Stimulated activated CD4-positive, alpha-beta T cell treated with anti-CD3 and anti-CD28 coated beads, Interleukin-2, amount 100 ng/mL, for 4 hours (primary cell): Measurements from ENCODE around the gene DNALI1.
"Not testable (repeated sequence)": the region's sequence is repeated elsewhere in the genome, so short reads cannot be mapped to it uniquely, and the experiment has no call there.

Source experiments
- DNase-seq: peaks from one replicate; pipeline ENCODE4 v3.0.0-alpha.2; 2020; ENCODE audit warnings: low read depth

DNALI1 gene

GRCh38 chr1:37553927-37554808, 2.6 kb upstream of the DNALI1 start, which contains the start of gene SNIP1:
Gene SNIP1, minus strand, starts transcription at chr1:37554293. Its CDS starts 64 bp downstream, at chr1:37554229.
- peak; percentile 87 for DNase-seq

- DNase-seq: no peak
Measured at GRCh38 chr1:37557402-37557801, 662 bp downstream of the DNALI1 start.

- no peak for DNase-seq
Measured at GRCh38 chr1:37558411-37558810, 1.7 kb downstream of the DNALI1 start.

GRCh38 chr1:37559080-37559479, 2.3 kb downstream of the DNALI1 start:
- DNase-seq: no peak

- not testable (repeated sequence) for DNase-seq
Measured at GRCh38 chr1:37559957-37560379, 3.2 kb downstream of the DNALI1 start.

- DNase-seq: no peak
Measured at GRCh38 chr1:37560401-37561132, 3.8 kb downstream of the DNALI1 start.

- DNase-seq: no peak
Measured at GRCh38 chr1:37561133-37562132, 4.7 kb downstream of the DNALI1 start.

GRCh38 chr1:37562984-37563383, 6.2 kb downstream of the DNALI1 start:
- no peak for DNase-seq

- no peak for DNase-seq
Measured at GRCh38 chr1:37564892-37565291, 8.2 kb downstream of the DNALI1 start.

GRCh38 chr1:37567023-37567422, 10.3 kb downstream of the DNALI1 start:
- DNase-seq: no peak

GRCh38 chr1:37570528-37571334, 14.0 kb downstream of the DNALI1 start:
- DNase-seq: no peak

GRCh38 chr1:37574834-37575480, 18.2 kb downstream of the DNALI1 start:
- no peak for DNase-seq

- no peak for DNase-seq
Measured at GRCh38 chr1:37575692-37576091, 19.0 kb downstream of the DNALI1 start.

GRCh38 chr1:37584544-37584943, 27.8 kb downstream of the DNALI1 start:
- DNase-seq: not testable (repeated sequence)

GRCh38 chr1:37588939-37589338, 32.2 kb downstream of the DNALI1 start:
- no peak for DNase-seq

GRCh38 chr1:37593726-37594125, 37.0 kb downstream of the DNALI1 start:
- no peak for DNase-seq

GRCh38 chr1:37595440-37596181, 38.9 kb downstream of the DNALI1 start, which contains the start of gene GNL2:
Gene GNL2, minus strand, starts transcription at chr1:37595937. Its CDS starts 115 bp downstream, at chr1:37595822.
- peak; percentile 93 for DNase-seq

GRCh38 chr1:37596182-37596667, 39.5 kb downstream of the DNALI1 start:
- no peak for DNase-seq

GRCh38 chr1:37599940-37600339, 43.2 kb downstream of the DNALI1 start:
- no peak for DNase-seq
